Fibroblast of lung (primary cell): ENCODE measurements around the gene ADCY4.

Source experiments
- EZH2 ChIP-seq: IDR thresholded peaks from 2 replicates; pipeline ENCODE4 v1.5.1; 2012; ENCODE audit warnings: low read length, control low read depth, mild to moderate bottlenecking; ENCODE audit errors: missing control alignments
- TF ChIP-seq, protein P1 (sequence below), 2 donors: IDR thresholded peaks in 1 of 2; conservative IDR thresholded peaks in 1 of 2; 1 replicate in 1 of 2; 2 replicates in 1 of 2; pipeline ENCODE4 v1.5.1; 2011 to 2012; ENCODE audit warnings: low read length in 2 of 2, control low read depth in 1 of 2, inconsistent platforms in 1 of 2, low read depth in 1 of 2, mild to moderate bottlenecking in 1 of 2

DNA sequence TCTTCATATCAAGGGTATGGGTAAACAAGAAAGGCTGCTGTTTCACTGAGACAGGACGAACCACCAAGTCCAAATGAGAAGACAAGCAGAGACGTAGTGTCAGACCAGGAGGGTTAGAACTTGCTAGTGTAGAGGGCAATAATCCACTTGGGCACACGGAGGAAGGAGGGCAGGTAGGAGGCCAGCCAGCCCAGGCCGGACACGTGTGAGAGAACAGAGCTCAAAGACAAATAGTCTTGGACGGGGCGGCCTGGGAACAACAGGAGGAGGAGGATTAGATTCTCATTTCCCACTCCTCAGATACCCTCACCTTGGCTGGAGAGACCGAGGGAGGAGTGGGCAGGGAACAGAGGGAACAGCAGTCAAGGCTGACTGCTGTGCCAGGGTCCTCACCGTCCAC is 44.1 kb downstream of the ADCY4 start:
- TF ChIP-seq, protein P1, sequence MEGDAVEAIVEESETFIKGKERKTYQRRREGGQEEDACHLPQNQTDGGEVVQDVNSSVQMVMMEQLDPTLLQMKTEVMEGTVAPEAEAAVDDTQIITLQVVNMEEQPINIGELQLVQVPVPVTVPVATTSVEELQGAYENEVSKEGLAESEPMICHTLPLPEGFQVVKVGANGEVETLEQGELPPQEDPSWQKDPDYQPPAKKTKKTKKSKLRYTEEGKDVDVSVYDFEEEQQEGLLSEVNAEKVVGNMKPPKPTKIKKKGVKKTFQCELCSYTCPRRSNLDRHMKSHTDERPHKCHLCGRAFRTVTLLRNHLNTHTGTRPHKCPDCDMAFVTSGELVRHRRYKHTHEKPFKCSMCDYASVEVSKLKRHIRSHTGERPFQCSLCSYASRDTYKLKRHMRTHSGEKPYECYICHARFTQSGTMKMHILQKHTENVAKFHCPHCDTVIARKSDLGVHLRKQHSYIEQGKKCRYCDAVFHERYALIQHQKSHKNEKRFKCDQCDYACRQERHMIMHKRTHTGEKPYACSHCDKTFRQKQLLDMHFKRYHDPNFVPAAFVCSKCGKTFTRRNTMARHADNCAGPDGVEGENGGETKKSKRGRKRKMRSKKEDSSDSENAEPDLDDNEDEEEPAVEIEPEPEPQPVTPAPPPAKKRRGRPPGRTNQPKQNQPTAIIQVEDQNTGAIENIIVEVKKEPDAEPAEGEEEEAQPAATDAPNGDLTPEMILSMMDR (conservative IDR thresholded peaks at IDR 0.05 in 1 of 2, IDR thresholded peaks at IDR 0.05 in 1 of 2; ENCODE audit: low read depth in 1 of 2, low read length in 2 of 2): no peak
- TF ChIP-seq EZH2: no peak
